AG10803 (cell line): Measurements from ENCODE around the gene HS6ST2.
A peak's percentile ranks its signal among the peaks of the same experiment; 100 is the strongest.

ENCODE experiments used
- DNase-seq: peaks from one replicate; pipeline ENCODE4 v3.0.0; 2010; ENCODE audit warnings: low read depth
- H3K4me3 ChIP-seq: 2 replicates; pipeline ENCODE4 v1.5.1; 2011; ENCODE audit warnings: mild to moderate bottlenecking, low read length, control low read depth
- TF ChIP-seq, protein P1 (sequence below): conservative IDR thresholded peaks from 2 replicates; pipeline ENCODE4 v1.5.1; 2011; ENCODE audit warnings: mild to moderate bottlenecking, low read length, control low read depth, inconsistent platforms

Gene HS6ST2

DNA sequence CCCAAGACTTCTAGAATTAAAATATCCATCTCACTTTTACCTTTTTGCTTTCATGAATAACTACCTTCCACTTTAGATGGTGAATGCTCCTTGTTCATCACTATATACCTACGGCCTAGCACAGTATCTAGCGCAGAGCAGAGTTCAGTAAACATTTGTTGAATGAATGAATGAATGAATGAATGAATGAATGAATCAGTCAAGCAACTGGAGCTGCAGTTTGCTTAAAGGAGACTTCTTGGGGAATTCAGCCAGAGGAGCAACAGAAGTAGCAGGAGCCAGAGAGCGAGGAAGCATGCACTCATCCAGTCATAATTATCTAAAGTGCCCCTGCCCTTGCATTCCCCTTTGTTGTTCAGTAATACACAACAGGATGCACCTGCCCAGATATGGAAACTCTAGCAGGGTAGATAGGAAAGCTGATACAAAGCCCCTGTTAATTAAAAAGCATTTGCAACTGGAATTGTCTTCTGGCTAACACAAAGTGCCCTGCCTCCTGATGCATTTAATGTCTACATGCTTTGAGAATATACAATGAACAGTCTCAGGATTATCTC, 366.6 kb downstream of the HS6ST2 start:
- no peak for DNase-seq
- no peak overlapping the region for H3K4me3 ChIP-seq
- TF ChIP-seq, protein P1, sequence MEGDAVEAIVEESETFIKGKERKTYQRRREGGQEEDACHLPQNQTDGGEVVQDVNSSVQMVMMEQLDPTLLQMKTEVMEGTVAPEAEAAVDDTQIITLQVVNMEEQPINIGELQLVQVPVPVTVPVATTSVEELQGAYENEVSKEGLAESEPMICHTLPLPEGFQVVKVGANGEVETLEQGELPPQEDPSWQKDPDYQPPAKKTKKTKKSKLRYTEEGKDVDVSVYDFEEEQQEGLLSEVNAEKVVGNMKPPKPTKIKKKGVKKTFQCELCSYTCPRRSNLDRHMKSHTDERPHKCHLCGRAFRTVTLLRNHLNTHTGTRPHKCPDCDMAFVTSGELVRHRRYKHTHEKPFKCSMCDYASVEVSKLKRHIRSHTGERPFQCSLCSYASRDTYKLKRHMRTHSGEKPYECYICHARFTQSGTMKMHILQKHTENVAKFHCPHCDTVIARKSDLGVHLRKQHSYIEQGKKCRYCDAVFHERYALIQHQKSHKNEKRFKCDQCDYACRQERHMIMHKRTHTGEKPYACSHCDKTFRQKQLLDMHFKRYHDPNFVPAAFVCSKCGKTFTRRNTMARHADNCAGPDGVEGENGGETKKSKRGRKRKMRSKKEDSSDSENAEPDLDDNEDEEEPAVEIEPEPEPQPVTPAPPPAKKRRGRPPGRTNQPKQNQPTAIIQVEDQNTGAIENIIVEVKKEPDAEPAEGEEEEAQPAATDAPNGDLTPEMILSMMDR, result no peak

DNA sequence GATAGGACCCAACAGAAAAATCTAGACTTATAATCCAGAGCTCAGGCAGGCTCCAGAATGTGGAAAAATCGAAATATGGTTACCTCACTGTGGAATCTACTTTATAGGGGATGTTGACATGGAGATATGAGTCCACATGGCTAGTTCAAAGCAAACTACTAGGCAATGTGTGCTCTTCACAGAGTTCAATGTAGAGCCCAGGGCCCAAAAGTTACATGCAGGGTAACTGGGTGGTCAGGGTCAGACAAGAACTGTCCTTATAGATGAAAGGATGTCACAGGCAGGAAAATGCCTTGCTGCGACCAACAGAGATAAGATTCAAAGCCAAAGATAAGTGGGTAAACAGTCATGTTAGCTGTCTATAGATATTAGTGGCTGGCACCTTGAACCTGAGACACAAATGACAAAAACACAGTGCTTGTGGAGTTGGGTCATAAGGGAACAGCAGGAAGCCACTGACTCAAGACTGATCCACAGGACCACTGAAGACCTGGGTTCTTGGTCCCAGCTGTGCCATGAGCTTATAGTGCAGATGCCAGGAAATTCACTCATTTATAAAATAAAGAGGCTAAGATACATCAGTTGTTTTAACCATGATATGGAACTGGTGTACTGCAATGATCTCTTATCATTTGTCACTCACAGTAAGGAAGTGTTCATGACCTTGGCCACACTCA, 367.9 kb downstream of the HS6ST2 start:
- no peak overlapping the region for H3K4me3 ChIP-seq
- TF ChIP-seq, protein P1, result no peak
- DNase-seq, result no peak

DNA sequence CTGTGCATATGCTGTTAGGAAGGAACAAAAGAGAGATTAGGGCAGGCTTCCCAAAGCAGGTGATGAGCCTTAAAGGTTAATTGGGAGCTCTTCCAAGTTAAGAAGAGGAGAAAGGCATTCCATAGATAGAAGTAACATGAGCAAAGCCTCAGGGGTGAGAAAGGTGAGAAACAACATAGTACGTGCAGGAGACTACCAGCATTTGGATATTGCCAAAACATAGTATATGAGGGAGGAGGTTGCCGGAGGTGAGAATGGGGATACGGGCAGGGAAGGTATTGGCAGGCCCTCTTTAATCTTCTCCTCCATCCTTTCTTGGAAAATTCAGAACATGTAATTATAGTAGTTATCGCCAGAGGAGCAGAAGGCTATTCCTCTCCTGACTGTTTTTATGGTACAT, 373.5 kb downstream of the HS6ST2 start:
- H3K4me3 ChIP-seq, result no peak overlapping the region
- DNase-seq, result no peak
- TF ChIP-seq, protein P1, result no peak

DNA sequence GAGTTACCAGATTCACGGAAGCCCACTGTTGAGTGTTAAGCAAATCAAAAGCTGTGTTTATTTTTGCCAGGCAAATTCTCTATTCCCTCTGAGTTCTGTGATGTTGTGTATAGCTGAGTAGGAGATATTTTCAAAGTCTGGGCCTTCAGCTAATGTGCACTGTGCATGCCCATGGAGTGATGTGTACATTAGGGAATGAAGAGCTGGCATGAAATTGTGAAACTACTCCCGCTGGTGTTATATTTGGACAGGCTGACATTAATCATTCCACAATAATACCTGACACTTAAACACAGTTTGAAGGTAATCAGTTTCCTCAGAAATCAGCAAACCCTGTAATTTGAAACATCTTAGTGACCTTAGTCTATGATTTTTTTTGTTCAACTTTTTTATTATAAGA, 381.5 kb downstream of the HS6ST2 start:
- no peak overlapping the region for H3K4me3 ChIP-seq
- DNase-seq, result peak; percentile 4
- TF ChIP-seq, protein P1, result no peak
